ENCODE results near the gene TPSG1.

GRCh38 chr16:1193143-1193824, 31.8 kb downstream of the TPSG1 start:
- TF ChIP-seq, protein P1, sequence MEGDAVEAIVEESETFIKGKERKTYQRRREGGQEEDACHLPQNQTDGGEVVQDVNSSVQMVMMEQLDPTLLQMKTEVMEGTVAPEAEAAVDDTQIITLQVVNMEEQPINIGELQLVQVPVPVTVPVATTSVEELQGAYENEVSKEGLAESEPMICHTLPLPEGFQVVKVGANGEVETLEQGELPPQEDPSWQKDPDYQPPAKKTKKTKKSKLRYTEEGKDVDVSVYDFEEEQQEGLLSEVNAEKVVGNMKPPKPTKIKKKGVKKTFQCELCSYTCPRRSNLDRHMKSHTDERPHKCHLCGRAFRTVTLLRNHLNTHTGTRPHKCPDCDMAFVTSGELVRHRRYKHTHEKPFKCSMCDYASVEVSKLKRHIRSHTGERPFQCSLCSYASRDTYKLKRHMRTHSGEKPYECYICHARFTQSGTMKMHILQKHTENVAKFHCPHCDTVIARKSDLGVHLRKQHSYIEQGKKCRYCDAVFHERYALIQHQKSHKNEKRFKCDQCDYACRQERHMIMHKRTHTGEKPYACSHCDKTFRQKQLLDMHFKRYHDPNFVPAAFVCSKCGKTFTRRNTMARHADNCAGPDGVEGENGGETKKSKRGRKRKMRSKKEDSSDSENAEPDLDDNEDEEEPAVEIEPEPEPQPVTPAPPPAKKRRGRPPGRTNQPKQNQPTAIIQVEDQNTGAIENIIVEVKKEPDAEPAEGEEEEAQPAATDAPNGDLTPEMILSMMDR (IDR thresholded peaks at IDR 0.05), result no peak
- no peak for TF ChIP-seq POLR2A (IDR thresholded peaks at IDR 0.05)

Measured in uterus (tissue), 2 donors.